ENCODE results near the gene ANAPC15.

Gene ANAPC15

DNA sequence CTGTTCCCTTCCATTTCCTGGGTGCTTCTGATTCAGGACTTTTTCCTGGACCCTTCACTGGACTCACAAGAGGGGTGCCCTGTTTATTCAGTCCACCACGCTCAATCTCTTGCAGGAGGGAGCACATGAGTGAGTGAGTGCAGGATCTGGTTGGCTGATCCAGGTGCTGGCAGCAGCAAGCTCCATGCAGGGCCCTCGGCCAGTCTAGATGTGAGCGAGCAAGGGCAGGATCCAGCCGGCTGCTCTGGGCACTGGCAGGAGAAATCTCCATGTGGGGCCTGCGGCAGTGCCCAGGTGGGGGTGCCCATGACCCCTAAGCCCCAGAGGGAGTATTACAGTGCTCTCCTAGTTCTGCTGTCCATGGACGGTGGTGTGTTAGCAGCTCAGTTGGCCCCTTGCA lies 11.6 kb upstream of the ANAPC15 start:
- no peak for DNase-seq

DNA sequence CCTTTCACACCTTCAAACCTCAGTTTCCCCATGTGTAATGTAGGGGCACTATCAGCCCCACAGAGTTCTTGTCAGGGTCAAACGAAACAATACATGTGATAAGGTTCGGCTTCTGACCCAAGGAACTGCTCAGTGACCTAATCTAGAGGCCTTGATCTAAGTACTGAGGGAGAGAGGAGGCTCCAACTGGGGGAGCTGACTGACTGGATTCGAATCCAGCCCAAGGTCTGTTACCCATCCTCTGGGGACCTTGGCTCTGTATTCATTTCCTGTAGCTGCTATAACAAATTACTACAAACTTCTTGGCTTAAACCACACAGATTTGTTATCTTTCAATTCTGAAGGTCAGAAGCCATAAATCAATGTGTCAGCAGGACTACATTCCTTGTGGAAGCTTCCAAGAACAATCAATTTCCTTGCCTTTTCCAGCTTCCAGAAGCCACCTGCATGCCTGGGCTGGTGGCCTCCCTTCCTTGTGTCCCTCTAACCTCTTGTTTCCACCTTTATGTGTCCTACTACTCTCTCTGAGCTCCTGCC lies 10.7 kb upstream of the ANAPC15 start:
- DNase-seq = no peak

DNA sequence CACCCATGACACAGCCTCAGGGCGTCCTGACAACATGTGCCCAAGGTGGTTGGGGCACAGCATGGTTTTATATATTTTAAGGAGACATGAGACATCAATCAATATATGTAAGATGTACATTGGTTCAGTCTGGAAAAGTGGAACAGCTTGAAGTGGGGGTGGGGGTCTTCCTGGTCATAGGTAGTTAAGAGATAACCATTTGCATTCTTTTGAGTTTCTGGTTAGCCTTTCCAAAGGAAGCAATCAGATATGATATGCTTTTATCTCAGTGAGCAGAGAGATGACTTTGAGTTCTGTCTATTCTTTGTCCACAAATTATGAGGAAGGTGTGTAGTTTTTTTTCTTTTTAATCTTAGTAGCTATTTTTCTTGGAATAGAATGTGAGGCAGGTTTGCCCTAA lies 10.1 kb upstream of the ANAPC15 start:
- DNase-seq = no peak

DNA sequence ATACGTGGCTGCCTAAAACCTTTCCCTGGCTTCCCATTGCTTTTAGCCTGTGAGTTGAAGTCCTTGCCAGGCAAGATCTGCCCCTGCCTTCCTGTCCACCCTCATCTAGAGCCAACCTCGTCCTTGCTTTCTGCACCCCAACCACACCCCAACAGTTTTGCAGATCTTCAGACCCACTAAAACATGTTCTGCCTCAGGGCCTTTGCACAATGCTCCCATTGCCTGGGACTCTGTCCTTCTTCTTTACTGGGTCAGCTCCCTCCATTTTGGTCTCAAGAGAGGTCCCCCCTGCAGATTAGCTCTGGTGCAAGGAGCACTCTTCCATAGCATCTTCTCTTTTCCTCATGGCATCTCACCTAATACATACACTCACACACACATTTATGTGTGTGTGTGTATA lies 8.4 kb upstream of the ANAPC15 start:
- DNase-seq = no peak

DNA sequence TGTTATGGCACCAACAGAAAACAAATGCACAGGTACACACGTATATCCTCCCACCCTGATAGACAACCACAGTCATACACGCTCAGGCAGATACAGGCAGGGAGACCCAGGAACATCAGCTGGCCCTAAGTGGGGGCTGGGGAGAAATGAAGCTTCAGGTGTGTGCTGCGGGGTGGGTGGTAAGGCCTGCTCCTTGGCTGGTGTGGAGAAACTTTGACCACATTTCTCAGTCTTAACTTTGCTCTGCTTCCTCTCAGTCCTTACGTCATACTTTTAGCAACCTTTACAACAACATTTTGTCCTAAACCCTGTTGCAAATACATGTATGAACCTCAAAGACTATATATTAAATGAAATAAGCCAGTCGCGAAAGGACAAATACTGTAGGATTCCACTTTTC lies 6.7 kb upstream of the ANAPC15 start:
- no peak for DNase-seq

DNA sequence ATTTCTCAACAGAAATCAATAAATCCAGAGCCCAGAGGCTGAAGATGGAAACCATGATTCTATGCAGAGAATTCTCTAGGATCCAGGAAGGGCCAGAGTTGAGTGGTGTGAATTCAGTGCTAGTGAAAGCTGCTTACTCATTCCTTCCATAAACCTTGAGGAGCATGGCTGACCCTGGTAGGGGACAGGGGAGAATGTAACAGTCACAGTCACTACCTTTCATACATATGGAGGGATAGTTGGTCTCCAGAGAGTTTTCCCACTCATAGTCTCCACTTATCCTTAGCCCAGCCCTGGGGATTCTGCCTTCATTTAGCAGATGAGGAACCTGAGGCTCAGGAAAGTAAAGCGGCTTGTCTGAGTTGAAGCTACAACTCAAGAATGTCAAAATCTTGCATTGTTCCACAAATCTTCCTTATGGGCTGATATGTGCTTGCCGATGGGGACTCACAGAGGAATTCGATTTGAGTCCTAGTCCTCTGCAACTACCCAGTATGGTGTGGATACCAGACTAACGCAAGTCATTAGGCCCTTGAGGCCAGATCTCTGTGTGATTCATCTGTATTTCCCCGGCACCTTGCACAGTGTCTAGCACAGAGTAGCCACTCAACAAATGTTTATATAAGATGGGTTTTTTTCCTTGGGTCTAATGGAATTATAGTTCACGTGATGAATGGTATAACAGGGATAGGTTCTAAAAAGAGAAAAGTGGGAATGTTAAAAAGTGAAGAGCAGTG lies 3.7 kb upstream of the ANAPC15 start:
- no peak for DNase-seq

DNA sequence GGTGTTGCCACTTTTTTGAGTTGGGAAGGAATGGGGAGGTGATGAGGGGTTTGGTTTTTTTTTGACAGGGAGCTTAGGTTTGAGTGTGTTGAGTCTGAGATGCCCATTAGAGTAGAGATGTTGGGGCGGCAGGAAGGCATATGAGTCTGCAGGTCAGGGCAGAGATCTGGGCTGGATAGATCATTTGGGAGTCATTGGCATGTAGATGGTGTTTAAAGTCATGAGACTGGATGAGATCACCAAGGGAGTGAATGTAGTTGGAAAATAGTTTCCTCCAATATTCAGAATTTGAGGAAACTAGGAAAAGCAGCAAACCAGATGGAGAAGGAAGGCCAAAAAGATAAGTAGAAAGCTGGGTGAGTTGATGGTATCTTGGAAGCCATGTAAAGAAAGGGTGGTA lies 2.1 kb upstream of the ANAPC15 start:
- DNase-seq = no peak

DNA sequence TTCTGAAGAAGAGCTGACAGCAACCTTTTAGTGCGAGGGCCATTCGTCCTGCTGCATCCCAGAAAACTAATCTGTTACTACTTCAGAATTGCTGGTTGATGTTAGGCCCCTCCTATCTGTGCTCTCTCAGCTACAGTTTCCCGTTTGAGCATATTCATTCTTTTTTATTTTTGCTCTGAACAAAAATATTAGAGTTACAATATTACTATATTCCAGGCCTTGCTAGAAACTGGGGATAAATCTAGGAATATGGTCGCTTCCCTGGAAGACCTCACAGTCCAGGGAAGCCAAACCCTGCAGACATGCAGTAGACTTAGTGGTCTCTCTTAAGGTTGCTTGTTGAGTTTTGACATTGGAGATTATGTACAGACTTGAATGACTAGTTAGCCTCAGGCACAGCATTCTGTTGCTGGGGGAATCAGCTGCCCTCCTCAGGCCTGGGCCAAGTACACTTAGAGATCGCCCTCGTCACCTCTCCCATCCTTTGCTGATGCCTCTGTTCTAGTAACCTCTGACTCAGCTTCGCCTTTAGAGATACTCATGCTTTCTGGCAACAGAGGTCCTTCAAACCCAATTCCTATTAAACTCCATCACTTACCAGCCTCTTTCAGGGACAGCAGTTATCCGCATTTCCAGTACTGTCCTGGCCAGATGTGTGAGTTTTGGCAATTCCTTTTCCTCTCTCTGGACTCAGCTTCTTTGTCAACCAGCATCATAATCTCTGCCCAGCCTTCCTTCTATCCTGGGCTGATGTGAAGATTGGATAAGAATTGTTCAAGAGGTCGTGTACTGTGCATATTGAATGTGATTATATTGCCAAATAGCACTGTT lies 698 bp upstream of the ANAPC15 start:
- DNase-seq = no peak

DNA sequence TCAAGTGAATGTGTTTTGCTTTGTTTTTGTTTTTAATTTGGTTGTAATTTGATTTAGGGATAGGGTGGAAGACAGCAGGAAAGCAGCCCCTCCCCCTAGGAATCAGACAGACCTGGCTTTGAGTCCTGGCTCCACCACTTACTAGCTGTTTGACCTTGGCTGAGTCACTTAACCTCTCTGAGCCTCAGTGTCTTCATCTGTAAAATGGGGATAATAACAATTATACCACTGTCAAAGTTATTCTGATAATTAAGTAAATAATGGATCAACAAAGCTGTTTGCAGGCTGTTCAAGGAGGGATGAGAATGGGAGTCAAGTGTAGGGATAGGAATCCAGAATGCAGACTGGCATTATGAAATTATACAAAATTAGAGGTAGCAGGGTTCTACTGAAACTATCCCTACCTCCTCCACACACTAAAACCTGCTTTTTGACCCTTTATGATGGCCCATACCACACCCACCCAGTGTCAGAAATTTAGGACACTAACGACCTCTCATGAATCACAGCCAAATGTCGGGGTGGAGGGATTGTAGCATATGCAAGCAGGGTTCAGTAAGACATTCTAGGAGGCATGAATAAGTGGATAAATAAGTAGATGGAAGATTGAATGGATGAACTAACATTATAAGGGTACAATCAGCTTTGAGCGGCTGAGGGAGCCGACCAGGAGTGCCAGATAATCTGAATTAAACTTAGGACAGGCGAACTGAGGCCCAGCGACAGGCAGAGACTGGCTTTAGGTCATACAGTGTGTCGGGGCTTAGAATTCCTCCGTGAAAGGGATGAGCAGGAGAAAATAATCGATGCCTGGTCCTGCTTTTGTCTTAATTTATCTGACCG lies 974 bp downstream of the ANAPC15 start:
- DNase-seq = no peak

DNA sequence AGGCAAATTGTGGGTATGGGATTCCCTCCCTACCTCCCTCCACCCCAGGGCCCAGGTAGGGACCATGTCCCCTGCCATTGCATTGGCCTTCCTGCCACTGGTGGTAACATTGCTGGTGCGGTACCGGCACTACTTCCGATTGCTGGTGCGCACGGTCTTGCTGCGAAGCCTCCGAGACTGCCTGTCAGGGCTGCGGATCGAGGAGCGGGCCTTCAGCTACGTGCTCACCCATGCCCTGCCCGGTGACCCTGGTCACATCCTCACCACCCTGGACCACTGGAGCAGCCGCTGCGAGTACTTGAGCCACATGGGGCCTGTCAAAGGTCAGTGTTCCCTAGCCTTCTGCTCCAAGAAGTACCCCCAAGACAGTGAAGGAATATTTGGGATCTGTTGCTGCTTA lies 6.6 kb downstream of the ANAPC15 start, which contains the start of gene TOMT:
Gene TOMT (plus strand): TSS at position 37 of the 400 bp plus-strand sequence. CDS start 28 bp downstream, at position 65.
- no peak for DNase-seq

DNA sequence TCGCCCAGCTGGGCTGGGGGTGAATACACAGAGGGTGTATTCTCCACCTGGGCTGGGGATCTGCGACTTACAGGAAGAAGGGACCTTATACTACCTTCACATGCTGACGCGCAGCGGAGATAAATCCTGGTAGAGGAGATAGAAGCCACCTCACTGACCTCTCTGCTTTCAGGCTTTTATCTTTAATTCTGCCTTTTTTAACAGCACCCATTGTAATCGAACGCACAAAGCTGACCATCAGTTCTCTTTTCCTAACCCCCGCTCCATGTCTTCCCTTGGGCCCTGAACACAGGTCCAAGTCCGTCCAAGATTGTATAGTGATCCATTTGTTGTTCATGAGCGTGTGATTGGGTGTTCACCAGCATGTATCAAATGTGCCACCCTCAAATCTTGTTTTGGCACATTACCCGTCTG lies 8.7 kb downstream of the ANAPC15 start:
- DNase-seq = no peak

DNA sequence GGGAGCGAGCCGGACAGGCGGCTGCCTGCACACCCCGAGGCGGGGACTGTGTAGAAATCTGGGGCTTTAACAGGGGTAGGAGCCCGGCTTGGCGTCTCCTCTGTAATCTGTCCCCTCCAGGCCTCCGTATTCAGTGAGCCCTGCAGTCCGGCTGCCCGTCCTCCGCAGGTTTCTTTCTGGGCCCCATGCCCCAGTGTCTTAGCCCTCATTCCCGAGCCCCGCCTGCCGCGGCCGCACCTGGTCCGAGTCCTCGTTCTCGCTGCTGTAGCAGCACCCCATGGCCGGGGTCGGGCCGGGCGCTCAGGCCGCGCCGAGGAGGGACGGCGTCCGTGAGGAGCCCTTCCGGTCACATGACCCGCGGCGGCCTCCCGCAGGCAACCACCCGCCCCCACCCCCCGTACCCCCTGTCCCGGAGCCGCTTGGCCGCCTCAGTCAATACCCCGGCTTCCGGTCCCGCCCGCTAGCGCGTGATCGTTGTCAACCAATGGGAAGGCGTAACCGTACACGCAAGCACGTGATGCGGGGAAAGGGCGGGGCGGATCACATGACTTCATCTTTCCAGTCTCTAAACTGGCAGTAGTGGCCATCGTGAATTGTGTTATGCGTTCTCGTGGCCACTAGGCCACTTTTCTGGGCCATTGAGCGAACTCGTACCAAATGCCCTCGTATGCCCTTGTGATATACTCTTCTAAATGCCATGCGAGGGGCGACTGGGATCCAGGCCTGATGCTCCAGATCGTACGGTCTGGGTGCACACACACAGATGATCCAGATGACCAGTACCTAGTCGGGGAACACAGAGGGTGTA lies 9.3 kb downstream of the ANAPC15 start, which contains the start of gene LAMTOR1:
Gene LAMTOR1 (minus strand): TSS at position 352 of the 808 bp plus-strand sequence. CDS start 73 bp downstream, at position 279.
- DNase-seq = peak; percentile 94

DNA sequence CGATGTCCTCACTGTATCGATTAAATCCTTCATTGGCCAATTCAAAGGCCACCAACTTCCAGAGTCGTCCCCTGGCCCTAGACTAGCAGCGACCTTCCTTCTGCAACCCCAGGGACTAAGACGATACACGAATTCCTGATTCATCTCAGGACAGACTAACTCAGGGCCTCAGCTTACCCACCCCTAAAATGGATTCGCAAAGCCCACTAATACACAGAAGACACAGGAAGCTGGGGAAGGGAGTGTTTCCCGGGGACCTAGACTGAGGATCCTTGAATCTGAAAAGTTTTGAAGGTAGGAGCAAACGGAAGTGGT lies 9.9 kb downstream of the ANAPC15 start:
- peak; percentile 32 for DNase-seq

DNA sequence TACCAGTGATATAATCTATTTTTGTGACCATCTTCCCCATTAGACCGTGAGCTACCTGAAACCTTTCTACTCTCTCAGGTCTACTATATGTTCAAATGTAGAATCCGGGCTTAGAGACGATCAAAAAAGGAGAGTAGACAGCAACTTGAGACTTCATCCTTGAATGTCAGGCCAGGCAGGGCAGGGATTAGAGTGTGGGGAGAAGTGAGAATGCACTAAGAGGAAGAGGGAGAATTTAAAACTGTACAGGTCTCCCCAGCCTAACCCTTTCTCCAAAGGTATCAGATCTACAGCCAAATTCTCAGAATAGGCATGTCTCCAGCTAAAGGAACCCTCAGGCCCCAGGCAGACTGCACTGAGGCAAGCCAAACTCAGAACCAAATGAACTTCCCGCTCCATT lies 10.3 kb downstream of the ANAPC15 start:
- no peak for DNase-seq

DNA sequence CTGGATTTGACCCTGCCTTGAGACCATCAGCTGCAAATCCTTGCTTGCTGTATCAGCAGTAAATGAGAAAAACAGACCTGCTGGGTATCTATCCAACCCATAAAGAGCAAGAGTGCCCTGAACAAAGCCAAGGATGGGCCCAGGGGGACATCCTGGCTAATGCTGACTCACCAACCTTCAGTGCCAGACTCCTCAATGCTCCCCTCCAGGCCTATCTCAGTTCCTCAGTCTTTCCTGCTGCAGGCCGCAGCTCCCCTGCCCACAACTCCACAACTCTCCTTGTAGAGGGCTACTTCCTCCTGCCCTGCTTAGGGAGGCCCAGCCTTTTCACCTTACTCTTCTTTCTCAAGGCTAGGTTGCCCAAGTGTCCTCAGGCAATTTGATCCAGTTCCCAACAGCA lies 12.0 kb downstream of the ANAPC15 start:
- DNase-seq = no peak

DNA sequence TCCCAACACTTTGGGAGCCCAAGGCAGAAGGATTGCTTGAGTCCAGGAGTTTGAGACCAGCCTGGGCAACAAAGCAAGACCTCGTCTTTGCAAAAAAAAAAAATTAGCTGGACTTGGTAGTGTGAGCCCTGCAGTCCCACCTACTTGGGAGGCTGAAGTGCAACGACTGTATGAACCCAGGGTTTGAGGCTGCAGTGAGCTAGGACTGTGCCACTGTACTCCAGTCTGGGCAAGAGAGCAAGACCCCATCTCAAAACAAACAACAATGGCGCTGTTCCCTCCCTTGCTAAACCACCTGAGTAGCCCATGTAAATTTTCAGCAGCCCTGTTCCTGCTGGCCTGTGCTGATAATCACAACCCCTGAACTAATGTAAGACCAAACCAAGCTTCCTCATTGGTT lies 12.5 kb downstream of the ANAPC15 start:
- DNase-seq = no peak

DNA sequence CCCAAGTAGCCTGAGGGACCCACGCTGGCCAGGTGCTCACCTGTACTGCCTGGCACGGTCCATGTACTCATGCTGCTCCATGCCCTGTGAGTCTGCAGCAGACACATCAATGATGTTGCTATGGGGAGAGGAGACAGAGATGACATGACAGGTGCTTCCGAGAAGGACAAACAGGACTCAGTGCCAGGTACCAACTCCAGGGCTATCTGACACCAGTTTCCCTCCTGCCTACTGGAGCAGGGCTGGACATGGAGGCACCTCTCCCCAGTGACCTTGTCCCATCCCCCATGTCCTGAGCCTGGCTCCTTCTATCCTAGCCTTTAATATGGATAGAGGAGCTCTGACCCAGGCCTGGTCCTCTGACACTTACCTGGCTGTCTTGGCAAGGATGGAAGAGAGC lies 13.8 kb downstream of the ANAPC15 start:
- no peak for DNase-seq

DNA sequence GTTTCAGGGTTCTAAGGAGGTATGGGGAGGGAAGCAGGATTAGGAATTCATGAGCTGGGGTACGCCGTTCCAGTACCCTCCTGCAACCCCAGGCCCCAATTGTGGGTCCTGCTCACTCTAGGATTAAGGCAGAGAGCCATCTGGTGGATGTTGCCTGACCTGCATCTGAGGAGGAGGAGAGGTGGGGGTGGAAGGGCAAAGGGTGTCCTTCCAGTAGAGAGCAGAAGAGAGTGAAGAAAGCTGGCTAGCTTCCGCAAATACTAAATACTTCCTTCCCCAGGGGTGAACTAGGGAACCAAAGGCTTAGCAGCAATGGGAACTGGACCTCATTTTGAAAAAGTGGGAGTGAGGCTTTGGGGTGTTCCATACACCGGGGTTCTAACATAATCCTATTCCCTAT lies 21.2 kb downstream of the ANAPC15 start:
- DNase-seq = no peak

DNA sequence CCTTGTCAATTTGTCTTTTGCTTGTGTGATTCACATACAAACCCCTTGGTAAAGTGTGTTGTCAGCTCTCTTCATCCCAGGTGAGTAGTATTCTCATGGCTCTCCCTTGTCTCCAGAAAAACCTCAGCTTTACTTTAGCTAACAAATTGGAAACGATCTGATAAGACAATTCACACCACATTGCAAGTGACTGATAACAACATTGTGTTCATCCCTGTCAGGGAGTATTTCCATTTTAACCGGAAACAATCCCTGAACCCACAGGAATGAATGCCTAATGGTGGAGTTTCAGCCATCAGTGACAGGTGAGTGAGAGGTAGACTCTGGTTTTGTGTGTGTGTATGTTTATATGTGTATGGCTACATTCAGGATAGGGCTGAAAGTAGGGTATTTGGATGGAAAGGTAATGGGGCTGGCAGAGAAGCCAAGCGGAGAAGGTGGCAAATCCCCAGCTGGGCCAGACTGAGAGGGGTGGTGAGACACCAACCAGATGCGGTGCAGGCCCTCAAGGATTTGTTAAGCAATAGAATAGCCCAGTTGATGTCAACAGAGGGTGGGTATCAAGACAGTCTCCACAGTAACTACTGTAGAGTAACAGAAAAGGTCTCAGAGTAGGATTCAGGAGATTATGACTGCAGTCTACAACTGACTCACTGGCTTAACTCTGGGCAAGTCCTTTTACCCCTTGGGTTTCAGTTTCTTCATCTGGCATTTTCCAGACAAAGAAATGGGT lies 24.3 kb downstream of the ANAPC15 start:
- DNase-seq = no peak

DNA sequence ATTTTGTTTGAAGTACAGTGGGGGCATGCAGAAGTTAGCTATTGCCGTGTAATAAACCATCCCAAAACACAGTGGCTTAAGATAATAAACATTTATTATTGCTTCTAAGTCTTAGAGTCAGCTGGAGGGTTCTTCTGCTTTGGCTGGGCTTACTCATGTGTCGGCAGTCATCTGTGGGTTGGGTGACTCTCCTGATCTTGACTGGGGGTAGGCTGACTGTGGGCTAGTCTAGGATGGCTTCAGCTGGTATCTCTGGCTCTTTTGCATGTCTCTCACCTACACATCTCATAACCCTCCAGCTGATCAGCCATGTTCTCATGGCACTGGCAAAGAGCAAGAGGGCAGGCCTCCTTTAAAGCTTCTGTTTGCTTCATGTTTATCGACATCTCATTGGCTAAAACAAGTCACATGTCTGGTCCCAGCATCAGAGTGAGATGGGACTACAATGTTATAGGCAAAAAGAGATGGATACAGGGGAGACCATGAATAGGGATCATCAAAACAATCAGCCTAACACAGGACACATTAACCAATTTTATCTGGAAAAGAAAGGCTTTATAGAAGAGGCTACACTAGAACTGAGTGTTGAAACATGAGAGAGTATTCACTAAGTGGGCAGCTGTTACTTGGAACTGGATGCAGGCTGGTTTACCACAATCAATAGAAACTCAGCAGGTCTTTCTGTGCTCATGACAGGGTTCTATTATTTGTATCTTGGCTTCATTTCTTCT lies 26.7 kb downstream of the ANAPC15 start:
- peak; percentile 24 for DNase-seq

DNA sequence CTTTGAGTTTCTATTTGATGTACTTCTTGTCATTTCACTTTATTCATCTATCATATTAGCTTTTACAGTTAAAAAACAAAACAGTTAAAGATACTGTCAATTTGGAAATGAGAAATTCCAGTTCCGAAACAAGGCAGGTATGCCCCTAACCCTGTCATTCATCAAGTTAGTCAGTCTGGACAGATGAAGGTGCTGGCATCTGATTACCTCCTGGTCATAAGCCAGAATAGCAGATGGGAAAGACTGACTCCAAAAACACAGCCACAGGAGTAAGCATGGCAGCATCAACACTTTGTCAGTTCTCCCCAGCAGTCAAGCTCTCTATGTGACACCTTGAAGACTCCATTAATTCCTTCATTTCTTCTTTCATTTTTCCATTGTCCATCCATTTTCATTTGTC lies 27.5 kb downstream of the ANAPC15 start:
- DNase-seq = no peak

All from NCI-H2081 treated with DMSO at 0.1 percent for 48 hours (cell line).